GM12874 (cell line): ENCODE measurements around the gene PSKH1.

Experiments
- CTCF ChIP-seq: IDR thresholded peaks from 2 replicates; pipeline ENCODE4 v1.5.1; 2011; ENCODE audit warnings: low read depth, mild to moderate bottlenecking, control low read depth, low read length, moderate library complexity; ENCODE audit not compliant: insufficient read depth

The PSKH1 gene

GRCh38 chr16:67942510-67943255 lies 49.6 kb downstream of the PSKH1 start:
- no peak for TF ChIP-seq CTCF

DNA sequence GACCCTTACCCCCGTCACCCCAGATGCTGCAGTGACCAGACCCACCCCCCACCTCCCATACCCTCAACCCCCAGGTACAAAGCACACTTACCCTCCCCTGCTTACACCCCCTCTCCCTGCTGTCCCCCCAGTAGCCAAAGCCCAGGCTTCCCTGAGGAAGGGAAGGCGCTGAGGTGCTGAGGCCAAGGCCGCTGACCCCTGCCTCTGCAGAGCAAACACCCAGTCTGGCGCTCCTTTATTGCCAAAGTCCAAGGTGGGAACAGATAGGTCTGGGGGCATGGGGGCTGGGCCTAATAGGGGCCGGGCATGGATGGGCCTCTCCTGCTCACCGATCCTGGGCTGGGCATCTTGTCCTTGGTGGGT lies 50.2 kb downstream of the PSKH1 start:
- no peak for TF ChIP-seq CTCF

DNA sequence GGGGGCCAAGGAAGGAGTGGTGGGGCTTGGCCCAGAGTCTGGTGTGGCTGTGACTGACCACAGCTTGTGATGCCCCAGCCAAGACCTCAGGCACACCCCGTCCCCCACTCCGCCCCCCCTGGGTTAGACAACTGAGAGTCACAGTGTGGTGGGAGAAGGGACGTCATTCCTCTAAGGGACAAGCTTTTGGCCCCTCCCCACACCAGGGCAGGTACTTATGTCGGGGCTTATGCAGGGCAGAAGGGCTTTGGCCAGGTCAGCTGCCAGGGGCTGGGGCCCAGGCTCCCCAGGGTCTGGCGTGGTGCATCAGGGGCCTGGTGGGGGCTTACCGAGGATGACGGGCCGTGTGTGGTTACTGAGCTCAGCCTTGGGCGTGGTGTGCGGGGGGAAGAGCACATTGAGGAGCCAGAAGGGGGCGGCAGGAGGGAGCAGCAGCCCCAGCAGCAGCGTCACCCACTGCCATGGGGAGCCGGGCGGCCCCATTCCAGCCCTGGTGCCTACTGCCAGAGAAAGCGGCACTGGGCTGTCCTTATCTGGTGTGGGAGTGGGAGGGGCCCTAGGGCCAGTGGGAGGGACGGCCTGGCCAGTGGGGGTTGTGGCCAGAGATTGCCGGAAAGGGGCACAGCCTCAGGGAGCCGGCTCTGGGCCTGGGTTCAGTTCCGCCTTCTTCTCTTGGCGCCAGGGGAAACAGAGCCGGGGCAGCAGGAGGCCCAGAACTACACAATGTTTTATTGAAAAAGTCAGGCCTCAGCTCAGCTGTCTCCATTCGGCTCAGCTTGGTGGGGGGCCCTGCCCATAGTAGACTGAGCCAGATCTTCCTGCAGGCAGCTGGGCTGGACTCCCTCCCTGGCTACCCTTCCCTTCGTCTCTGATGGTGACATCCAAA lies 50.8 kb downstream of the PSKH1 start, which contains the start of gene LCAT:
TSS of gene LCAT (minus strand) at position 502 of the 886 bp plus-strand sequence. CDS start at position 483, 19 bp downstream.
- TF ChIP-seq CTCF: no peak

- TF ChIP-seq CTCF: no peak
Measured at GRCh38 chr16:67944690-67945391, 51.8 kb downstream of the PSKH1 start.

- no peak for TF ChIP-seq CTCF
Measured at GRCh38 chr16:67945392-67945933, 52.4 kb downstream of the PSKH1 start.

DNA sequence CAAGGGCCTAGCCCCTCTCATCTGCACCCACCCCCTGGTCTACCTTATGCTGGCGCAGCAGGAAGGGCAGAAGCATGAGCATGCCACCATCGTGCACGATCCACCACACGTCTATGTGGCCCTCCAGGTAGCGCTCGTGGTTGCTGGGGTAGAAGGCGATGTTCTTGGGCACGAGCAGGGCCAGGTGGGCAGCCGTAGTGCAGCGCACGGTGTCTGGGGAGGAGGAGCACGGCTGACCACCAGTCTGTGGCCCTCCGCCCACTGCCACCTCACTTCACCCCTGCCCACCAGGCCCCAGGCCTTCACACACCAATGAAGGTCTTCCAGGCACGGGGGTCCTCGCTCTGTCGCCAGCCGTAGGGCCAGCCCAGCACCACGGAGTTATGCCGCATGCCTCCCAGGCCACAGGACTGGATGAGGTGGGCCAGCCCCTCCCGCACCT lies 53.1 kb downstream of the PSKH1 start:
- no peak for TF ChIP-seq CTCF

GRCh38 chr16:67946966-67947558 lies 54.0 kb downstream of the PSKH1 start:
- TF ChIP-seq CTCF: no peak
